AG08395 (cell line): ENCODE data around the gene ZNF697.
"Not testable (repeated sequence)": the region's sequence is repeated elsewhere in the genome, so short reads cannot be mapped to it uniquely, and the experiment has no call there.

Experiments
- DNase-seq: peaks from one replicate; pipeline ENCODE4 v3.0.0; 2012; ENCODE audit warnings: mixed read lengths, low spot score

Gene ZNF697

DNA sequence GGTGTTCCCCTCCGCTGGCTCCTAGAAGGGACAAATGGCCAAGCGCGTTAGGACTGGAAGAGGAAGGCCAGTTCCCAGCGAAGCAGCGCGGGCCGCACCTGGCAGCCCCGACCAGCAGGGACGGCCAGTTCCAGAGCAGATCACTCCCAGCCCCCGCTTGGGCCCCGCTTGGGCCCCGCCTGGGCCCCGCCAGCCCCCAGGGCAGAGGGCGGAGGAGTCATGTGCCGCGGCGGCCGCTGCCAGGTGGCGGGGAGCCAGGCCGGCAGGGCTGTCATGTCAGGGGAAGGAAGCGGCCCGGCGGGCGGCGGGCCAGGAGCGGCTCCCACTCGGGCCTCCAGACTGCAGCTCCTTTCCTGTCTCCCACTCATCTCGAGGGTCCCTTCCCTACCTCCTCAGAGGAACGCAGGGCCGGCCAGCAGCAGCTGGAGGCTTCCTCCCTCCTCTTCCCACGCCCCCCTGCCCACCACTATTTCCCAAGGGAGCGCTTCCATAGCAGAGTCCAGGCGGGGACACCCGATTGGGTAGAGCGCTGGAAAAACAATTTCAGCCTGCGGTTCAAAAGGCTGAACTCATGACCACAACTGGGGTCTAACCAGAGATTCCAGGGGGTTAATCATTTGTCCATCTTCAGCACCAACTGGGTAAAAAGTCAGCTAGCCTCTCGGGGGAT is 16.5 kb downstream of the ZNF697 start:
- peak; percentile 88 for DNase-seq

DNA sequence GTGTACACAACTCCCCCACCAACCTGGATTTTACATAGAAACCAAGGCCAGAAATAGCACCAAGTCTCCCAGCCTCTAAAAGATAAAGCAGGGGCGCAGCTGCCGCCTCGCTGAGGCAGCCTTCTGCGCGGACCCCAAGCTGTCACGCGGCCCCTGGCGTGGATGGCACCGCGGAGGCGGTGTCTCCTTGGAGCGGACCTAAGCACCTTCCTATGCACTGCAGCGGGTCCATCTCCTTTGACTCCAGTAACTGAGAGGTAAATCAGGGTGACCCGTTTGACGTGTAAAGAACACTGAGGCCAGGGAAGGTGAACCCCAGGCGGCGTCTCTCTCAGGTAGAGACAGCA is 17.0 kb downstream of the ZNF697 start:
- DNase-seq, result no peak

DNA sequence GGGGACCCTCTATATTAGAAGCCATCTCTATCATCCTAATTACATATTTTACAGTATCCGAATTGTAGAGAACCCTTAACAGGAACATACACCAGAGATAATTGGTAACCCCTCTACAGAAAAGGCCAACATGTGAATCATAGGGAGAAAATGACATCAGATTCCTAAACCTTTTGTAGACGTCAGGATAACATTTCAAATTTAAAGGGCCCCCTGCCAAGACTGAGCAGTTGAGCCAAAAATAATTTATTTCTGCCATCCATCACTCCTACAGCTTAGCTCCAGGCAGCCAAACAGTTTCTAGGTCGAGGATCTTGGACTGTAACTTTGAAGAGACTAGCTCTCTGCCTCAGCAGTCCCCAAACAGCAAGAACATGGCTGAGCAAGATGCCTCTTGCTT is 21.2 kb downstream of the ZNF697 start:
- peak; percentile 35 for DNase-seq

DNA sequence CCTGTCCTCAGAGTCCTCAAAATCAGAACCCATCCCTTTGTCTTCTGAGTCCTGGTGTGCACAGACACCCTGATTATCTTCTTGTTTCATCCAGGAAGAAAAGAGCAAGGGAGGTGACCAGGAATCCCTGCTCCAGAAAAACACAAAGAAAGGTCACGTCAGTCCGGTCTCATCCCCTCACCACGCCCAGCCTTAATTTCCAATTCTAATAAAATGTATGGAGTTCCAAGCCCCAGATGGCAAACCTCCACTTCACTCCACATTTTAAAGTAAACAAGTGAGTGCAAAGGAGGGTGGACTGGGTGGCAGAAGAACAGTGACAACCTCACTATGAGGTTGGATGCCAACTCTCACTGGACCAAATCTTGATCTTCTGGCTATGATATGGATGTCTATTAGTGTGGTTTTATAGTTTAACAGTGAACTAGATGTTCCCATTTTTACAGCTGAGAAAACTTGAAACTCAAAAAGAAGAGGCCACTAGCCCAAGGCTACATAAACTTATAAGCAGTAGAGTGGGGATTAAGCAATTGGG is 22.0 kb downstream of the ZNF697 start:
- no peak for DNase-seq

DNA sequence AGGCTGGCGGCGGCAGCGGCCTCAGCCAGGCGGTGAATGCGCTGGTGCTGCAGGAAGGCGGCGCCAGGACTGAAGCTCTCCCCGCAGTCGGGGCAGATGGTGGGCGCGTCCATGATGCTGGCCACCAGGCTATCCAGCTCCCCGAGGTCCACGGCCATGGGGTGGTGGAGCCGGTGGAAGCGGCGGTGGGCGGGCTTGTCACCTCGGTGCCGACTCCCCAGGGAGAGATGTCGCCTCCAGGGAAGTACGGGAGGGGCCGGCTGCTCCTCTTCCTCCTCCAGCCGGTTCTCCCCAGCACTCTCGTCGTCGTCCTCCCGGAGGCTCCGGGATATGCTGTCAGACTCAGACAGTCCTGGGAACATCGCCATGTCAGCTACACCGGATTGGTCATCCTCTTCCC is 24.4 kb downstream of the ZNF697 start:
- no peak for DNase-seq

DNA sequence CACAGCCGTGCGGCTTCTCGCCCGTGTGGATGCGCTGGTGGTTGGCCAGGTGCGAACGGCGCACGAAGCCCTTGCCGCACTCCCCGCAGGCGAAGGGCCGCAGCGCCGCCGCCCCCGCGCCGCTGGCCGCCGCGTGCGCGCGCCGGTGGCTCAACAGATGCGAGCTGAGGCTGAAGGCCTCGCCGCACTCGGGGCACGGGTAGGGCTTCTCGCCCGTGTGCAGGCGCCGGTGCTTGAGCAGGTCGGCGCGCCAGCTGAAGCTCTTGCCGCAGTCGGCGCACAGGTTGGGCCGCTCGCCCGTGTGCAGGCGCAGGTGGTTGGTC is 24.9 kb downstream of the ZNF697 start:
- DNase-seq, result no peak

DNA sequence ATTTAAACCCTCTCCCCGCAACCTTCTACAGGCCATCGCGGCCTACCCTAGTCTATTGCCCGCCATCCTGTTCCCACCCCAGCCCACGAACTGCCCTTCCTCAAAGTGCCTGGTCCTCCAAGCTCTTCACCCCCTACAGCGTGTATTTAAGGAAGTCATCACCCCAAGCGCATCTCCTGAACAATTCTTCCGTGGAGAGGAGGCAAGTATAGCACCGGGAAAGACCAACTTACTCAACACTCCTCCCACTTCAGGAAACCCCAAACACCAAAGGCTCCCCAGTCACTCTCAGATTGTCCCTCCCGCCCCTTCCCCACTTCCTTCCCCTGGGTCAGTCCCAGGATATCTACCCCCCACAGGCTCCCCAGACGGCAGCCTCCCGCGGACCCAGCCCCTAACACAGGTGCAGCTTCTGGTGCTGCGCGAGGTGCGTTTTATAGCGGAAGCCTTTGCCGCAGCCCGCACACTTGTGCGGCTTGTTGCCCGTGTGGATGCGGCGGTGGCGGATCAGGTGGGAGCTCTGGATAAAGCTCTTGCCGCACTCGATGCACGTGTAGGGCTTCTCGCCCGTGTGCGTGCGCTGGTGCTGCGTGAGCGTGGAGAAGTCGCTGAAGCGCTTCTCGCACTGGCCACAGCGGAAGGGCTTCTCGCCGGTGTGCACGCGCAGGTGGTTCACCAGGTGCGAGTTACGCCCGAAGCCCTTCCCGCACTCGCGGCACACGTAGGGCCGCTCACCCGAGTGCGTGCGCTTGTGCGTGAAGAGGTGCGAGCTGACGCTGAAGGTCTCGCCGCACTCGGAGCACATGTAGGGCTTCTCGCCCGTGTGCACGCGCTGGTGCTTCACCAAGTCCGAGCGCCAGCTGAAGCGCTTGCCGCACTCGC is 25.5 kb downstream of the ZNF697 start:
- DNase-seq, result no peak

DNA sequence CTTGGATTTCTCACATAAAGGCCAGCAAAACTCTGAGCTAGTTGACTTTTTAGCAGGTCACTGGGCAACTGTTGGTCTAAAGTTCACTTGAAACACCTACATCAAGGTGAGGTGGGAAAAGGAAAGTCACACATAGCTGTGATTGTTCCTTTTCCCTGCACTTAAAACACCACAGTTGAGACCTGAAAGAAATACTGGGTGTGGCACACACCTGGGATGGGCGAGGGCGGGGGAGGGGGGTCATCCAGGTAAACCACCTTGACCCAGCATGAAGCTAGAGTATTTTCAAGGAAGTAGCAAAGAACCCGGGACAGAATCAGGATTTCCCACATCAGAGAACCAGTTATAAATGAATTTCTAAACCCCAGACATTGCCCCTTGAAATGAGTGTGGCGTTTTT is 26.4 kb downstream of the ZNF697 start:
- no peak for DNase-seq

DNA sequence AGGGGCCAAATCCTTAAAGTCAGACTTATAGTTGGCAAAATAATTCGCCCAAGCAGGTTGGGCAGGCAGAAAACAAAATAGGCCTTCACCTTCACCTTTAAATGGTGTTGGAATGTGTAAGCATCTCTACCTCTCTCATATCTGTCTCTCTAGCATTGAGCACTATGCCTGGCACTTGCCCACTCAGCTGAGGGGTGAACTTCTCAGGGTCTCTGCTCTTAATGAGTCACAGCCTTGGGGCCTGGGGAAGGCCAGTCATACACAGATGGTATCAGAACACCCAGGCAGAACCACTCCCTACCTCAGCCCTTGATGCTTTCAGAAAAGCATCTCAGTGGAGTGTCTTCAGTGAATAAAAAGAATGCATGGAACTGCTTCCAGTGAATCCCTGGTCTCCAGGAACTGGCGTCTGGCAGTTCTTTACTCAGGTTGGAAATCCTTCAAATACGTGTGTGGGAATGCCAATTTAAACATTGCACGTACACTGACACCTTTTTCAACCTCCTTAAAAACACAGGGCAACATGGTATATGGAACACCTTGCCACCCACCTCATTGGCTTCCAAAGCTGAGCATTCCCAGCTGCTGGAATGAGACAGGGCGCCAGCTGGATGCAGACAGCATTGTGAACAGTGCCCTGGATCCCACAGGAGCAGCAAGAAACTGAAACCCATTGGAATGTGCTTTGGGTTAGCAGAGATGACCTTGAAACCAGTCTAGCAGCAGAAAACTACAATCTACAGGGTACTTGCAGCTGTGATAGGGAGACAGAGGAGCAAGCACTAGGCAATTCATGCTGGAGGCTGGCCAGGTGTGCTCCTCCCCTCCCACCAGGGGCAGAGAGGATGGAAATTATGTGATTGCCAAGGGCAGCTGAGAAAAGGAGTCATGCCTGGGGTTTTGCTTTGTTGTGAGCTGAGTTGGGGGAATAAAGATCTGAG is 30.0 kb downstream of the ZNF697 start:
- DNase-seq, result no peak

DNA sequence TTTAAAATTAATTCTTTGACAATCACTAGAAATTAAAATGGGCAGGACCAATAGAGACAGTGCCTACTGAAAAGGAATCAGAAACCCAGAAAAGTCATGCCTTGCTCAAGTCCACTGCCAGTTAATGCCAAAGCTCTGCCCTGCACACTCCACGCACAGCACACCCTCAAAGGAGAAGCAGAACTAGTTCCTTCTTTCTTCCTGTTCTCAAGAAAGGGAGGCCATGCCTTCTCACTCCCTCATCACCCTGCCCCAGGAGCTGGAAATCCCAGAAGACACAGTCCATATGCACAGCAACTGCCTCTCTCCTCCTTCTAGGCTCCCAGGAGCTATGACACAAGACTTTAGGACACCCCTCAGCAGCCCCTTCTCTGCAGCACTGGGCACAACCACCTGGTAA is 31.3 kb downstream of the ZNF697 start:
- DNase-seq, result not testable (repeated sequence)

DNA sequence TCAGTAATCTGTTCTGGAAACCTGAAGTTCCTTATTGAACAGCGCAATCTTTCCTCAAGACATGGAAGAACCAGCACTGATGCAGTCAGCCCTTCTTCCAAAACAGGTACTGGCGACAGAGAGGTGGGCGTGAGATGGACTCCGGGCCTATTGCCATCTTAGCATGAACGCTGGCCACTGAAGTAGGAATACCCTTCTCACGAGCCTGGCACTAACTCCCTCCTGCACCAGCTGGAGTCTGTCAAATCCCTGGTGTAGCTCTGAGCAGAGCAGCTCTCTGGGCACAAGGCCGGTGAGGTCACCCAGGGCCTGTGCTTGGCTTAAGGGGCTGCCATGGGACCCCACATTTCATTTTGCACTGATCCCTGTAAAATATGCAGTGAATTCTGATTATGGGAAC is 33.0 kb downstream of the ZNF697 start:
- not testable (repeated sequence) for DNase-seq

DNA sequence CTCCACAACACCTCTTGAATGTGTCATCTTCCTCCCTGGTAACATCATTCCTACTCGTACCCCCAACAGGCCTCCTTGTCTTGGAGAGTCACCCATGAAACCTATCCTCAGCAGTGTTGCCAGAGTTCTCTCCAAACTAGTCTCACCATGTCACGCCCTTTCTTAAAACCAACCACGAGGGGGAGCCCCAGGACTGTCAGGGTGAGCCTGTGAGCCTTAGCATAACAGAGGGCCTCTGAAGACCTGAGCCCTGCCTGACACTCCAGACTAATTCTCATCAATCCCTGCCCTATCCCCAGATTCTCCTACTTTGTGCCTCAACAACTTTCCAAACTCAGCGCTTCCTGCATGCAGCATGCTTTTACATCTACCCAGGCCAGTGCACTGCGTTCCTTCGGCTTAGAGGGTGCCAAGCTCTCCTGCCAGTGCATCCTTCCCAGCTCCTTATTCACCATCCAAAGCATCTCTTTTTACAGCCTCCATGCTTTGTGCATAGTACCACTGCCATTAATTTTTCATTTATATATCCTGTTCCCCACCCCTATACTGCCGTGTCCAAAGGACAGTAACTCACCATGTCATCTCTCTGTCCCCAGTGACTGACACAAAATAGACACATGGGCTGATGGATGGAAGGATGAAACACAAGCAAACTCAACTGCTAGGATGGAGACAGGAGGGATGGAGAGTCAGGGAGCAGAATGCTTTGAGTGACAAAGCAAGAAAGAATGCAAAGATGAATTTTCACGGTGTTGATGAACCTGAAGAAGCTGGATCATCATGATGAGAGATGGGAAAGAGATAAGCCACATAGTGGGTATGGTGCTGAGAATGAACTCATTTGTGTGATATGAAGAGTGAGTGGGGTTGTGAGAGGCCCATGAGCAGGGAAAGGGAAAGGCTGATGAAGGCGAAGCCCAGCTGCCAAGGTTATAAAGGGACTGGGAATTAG is 34.0 kb downstream of the ZNF697 start:
- peak; percentile 79 for DNase-seq

DNA sequence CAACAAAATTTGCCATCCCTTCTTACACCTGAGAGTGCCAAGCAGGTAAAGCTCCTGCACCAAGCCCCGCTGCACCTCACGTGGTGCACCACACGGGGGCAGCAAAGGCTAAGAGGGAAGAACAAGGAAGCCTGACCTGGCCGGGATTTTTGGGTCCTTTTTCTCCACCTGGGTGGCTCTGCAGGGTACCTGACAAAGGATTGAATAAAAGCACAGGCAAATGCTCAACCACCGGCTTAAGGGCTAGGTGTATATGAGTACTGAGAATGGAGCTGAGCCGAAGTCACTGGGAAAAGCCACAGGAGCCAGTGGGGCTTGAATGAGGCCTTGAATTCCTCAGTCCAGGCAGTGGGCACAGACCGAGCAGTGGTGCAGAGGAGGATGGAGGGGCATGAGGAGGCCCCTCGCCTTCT is 36.4 kb downstream of the ZNF697 start:
- peak; percentile 59 for DNase-seq

DNA sequence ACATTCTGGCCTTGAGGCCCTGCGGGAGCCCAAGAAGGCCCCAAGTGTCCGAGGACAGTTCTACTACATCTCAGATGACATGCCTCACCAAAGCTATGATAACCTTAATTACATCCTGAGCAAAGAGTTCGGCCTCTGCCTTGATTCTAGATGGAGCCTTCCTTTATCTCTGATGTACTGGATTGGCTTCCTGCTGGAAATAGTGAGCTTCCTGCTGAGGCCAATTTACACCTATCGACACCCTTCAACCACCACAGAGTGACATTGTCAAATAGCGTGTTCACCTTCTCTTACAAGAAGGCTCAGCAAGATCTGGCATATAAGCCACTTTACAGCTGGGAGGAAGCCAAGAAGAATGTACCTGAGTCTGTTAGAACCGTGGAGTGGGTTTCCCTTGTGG is 39.2 kb downstream of the ZNF697 start:
- not testable (repeated sequence) for DNase-seq

DNA sequence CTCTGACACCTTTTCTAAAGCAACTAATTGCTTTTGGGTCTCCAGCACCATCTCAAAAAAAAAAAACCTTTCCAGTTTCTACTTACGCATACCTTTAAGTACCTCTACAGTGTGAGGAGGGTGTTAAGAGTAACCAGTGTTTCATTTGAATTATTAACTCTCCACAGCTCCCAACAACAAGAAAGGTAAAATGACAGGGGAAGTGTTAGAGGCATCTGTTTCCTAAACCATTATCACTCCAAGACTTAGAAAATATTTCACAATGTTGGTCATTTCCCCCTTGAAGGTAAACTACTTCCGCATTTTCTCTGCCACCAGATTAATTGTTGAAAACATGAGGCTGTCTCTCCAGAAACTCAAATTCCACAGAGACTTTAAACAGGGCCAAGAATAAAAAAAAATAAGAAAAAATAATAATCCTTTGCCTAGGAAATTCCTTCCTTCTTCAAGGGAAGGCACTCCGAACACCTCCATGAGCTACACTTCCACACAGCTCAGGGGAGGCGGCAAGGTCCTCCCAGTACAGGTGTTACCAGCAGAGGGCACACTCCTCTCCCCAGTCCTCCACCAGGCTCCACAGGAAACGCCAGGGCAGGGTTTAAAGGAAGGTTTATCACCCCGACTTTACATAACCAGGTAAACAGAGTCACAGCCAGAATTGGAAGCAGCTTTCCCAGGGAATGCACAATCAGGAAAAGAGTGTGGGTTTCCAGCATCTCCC is 40.8 kb downstream of the ZNF697 start:
- not testable (repeated sequence) for DNase-seq

DNA sequence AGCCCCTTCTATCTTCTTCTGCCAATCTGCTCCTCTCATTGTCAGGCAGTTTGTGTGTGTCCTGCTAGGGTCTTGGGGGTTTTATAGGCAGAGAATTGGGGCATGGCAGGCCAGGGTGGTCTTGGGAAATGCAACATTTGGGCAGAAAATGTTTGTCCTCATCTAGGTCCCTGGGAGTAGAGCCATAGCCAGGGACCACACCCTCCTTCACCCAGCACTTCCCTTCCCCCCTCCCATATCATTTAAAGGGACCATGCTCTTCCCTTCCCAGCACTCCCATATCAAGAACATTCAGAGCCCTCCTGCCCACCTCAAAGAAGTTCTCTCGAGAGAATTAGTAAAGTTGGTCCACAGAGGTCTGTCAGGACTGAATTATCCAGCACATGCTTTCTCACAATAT is 41.7 kb downstream of the ZNF697 start:
- DNase-seq, result no peak

DNA sequence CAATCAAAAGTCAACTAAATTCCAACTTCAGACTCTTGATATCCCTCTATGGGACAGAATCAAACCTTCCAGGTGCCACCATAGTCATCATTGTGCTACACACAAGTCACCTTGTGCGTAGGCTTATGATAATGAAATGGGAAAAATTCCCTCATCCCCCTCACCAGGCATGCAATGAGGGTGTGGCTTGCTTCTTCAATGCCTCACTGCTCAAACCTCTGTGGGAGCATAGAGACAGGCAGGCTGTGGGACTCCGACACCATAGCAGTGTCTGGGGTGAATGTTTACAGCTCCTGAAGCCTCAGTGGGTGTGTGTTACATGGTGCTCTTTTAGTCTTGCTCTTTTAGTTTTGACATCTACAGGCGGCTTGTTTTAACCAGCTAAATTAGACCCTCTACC is 42.4 kb downstream of the ZNF697 start:
- DNase-seq, result no peak

DNA sequence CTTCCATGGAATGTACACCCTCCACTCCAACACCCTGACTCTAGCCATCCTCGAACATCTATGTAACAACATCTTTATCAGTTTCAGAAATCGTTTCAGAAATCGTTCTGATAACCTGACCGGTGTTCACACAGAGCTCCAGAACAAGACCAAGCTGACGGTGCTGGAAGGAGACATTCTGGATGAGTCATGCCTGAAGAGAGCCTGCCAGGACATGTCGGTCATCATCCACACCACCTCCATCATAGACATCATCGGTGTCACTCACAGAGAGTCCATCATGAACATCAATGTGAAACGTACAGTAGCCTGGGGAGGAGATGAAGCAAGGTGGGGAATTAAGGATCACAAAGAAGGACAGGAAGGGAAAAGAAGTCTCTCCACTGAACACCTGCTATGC is 43.0 kb downstream of the ZNF697 start:
- DNase-seq, result not testable (repeated sequence)

DNA sequence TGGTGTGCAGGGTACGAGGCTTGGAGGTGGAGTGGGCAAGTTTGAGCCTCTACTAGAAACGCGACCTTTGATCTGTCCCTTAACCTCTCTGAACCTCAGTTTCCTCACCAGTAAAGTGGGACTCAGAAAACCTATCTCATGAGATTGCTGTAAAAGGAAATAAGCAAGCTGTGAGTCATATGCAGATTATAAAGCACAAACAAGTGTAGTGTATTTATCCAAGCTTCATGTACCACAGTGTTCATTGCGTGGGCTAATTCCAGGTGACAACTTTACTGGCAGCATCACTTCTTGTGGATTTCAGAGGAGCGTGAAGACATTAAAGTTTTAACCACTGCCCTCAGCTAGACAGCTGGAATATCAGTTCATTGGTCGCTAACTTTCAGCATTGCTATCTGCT is 44.4 kb downstream of the ZNF697 start:
- DNase-seq, result no peak

DNA sequence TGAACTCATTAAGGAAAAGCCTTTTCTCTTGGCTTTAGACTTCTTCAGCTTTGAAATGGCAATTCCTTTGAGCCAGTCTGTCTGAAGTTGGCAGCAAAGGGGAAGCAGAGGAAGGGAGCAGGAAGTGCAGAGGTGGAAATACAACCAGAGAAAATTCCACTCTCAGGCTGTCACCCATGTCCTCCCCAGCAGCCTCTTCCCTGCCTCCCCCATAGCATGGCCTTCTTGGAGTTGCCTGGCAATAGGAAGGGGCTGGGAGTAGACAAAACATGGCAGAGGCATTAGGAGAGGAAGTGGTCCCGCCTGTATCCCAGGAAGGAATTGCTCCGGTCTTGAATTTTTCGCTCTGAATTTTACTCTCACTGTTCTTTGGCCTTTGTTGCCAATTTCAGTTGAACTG is 44.8 kb downstream of the ZNF697 start:
- not testable (repeated sequence) for DNase-seq

DNA sequence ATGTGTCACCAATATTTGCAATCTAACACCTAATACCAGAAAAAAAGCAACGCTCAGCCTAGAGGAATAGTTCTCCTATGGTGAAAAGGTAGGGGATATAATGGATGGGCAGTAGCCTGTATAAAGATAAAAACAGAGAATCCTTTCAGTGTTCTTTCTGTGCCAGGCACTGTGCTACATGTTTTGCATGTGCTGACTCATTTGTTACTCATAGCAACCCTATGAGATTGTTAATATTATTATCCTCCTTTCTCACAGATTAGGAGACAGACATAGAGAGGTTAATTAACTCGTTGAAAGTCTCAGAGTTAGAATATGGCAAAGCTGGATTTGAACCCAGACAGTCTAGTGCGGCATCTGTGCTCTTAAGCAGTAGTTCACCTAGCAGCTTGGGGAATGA is 45.3 kb downstream of the ZNF697 start:
- not testable (repeated sequence) for DNase-seq
